Right lobe of liver (tissue), 4 donors: Measurements from ENCODE around the gene ZNF175.

Experiments used
- POLR2A ChIP-seq: fragments of 450-650 bp; IDR thresholded peaks from one replicate; pipeline ENCODE4 v1.6.1; 2017; ENCODE audit warnings: antibody characterized with exemption, mild to moderate bottlenecking
- TF ChIP-seq, protein P1 (sequence below), 4 donors: fragments of 200-600 bp in 3 of 4; fragments of 450-650 bp in 1 of 4; IDR thresholded peaks; one replicate each; pipeline versions ENCODE4 v1.5.1 to v1.8.0; 2016 to 2022; ENCODE audit warnings: antibody characterized with exemption in 4 of 4, mild to moderate bottlenecking in 2 of 4
- donor health status: DM: no; HTN: no; CAD: no.
- donor health status: DM: no; HTN: no; CAD: no.
- donor health status: DM: no; HTN: yes; CAD: no.

DNA sequence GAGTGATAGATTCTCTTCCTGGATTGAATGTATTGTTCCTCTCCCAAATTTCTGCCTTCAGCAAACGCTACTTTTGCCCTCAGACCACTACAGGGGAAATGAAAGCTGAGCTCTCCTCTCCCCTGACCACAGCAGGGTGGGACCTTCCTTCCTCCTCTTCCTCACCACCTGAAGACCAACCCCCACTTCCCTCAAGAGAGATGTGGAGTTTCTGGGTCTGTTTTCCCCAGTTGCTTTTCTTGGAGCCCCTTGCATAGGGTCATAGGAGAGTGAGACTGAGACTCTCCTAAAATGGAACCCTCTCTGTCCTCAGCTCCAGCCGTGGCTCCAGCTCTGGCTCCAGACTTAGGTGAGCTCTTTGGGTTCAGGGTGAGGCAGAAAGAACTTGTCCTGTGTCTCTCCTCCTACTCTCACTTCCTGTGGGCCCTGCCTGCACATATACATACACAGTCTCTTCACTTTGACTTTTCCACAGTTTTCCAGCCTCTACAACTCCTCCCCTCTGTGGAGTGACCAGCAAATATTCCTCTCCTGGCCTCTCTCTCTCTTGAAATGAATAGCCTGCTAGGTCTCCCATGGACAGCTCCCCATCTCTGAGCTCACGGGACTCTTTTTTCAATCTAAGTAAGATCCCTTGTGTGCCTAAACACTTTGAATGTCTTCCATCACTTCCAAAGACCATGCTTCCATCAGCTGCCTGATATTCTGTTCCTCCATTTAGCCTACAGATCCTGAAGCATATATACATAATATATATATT, 19.2 kb upstream of the ZNF175 start:
- TF ChIP-seq, protein P1, sequence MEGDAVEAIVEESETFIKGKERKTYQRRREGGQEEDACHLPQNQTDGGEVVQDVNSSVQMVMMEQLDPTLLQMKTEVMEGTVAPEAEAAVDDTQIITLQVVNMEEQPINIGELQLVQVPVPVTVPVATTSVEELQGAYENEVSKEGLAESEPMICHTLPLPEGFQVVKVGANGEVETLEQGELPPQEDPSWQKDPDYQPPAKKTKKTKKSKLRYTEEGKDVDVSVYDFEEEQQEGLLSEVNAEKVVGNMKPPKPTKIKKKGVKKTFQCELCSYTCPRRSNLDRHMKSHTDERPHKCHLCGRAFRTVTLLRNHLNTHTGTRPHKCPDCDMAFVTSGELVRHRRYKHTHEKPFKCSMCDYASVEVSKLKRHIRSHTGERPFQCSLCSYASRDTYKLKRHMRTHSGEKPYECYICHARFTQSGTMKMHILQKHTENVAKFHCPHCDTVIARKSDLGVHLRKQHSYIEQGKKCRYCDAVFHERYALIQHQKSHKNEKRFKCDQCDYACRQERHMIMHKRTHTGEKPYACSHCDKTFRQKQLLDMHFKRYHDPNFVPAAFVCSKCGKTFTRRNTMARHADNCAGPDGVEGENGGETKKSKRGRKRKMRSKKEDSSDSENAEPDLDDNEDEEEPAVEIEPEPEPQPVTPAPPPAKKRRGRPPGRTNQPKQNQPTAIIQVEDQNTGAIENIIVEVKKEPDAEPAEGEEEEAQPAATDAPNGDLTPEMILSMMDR (IDR thresholded peaks at IDR 0.05), result no peak
- no peak for TF ChIP-seq POLR2A
